GM19043 (cell line): ENCODE measurements around the gene ASTN2.
"Not testable (repeated sequence)": the region's sequence is repeated elsewhere in the genome, so short reads cannot be mapped to it uniquely, and the experiment has no call there.

ENCODE experiments used
- ATAC-seq: cut with Tn5 transposase; IDR thresholded peaks from one replicate; pipeline ENCODE4 v1.9.1; 2021; ENCODE audit warnings: low read depth; ENCODE audit not compliant: unreplicated experiment

Gene ASTN2

GRCh38 chr9:116940614-116941215, 474.1 kb downstream of the ASTN2 start:
- no peak for ATAC-seq

DNA sequence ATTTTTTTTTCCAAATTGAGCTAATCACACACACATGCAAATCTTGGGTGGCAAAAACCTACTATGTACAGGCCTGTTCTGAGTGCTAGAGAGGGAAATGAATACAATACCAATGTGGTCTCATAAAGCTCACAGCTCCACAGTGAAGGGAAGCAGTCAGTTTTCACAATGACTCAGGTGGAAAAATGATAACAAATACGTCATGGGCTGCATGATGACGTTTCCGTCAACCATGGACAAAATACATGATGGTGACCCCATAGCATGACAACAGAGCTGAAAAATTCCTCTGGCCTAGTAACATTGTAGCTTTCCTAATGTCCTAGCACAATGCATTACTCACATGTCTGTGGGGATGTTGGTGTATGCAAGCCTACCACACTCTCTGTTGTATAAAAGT, 475.2 kb downstream of the ASTN2 start:
- ATAC-seq = no peak

DNA sequence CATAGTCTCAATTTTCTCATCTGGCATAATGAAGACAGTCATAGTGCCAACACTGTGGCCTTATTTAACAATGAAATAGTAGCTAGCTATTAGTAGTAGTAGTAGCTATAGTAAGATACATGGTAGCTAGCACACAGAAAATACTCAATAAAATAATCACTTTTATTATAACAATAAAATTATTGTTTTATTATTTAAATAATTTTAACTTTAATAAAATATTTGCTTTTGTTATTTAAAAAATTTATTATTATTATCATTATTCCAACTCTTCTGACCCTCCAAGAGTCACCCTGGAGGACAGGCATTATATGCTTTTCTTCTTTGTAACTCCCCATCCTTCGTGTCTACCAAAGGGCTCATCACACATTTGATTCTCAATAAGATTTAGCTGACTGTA, 475.7 kb downstream of the ASTN2 start:
- ATAC-seq = no peak

- ATAC-seq = no peak
Observed at GRCh38 chr9:116937361-116937760, 477.5 kb downstream of the ASTN2 start.

DNA sequence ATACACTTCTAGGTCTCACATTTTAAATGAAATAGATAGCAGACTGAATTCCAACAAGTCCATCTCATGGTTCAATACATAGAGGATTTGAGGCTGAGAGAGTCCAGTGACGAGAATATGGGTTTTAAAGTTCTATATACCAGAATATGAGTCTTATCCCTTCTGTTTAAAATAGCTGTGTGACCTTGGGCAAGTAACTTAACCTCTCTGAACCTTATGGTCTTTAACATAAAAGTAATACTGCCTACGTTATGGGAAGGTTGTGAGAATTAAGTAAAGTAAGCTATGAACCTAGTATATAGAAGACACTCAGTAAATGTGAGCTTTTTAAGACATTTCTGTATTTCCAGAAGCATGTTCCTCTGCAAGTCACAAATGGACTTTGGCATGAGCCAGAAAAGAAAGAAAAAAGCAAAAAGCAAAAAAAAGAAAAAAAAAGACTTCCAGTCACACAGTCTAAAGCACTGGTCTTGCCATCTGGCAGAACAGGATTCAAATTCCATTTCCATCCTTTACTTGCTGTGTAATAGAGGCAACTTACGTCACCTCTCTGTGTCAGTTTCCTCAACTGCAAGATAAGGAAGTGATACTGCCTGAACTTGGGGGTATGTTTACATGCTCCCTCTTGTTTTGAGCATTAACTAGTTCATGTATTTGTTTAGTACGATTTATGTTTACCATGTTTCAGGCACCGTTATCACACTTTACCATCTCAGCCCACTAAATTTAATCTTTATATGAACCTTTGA, 479.5 kb downstream of the ASTN2 start:
- ATAC-seq = no peak

- ATAC-seq = no peak
Observed at GRCh38 chr9:116934131-116934530, 480.7 kb downstream of the ASTN2 start.

GRCh38 chr9:116933251-116933650, 481.6 kb downstream of the ASTN2 start:
- no peak for ATAC-seq

- no peak for ATAC-seq
Observed at GRCh38 chr9:116929621-116930020, 485.2 kb downstream of the ASTN2 start.

DNA sequence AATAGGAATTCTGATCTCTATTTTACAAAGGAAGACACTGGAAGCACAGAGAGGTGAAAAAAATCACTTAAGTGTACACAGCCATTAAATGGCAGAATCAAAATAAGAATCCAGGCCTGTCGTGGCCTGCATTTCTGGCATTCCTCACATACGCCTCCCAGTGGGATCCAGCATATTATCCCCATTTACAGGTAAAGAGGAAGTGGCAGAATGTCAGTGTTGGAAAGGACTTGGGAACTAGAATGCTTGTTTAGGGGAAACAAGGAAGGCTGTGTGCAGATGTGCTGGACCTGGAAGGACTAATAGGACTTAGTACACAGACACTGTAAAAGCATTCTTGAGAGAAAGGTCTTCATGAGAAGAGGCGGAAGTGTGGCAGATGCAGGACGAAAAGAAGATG, 486.0 kb downstream of the ASTN2 start:
- no peak for ATAC-seq

- no peak for ATAC-seq
Observed at GRCh38 chr9:116928289-116928688, 486.6 kb downstream of the ASTN2 start.

DNA sequence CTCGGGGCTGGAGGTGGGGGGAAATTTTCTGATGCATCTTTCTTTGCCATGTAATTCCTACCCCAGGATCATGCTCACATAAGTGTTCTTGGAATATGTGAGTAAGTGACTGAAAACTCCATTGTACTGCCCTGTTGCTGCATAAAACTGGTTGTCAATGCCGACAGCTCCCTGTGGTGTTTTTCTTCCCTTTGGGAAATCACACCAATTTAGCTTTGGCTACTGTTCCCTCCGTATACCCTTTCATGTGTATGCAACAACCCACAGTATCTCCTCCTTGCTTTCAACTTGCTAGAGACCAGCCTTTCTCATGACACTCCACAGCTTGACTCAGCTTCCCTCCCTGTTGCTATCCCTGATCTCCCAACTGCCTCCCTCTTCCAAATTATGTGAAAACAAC, 487.1 kb downstream of the ASTN2 start:
- no peak for ATAC-seq

DNA sequence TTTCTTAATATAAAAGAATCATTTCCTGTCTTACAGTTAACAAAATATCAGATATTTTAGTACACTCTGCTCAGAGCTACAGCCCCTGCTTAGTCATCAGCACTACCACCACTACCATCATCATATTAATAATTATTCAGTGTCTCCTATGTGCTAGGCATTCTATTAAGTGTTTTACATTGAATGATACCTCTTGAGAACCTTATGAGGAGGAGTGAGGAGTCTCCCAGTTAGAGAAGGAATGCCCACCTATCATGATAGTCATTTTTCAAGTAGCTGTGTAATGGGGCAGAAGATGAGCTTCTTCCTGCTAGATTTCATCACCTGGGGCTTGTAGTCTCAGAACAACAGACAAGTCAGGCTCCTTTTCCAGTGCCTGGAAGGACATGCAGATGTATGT, 489.7 kb downstream of the ASTN2 start:
- no peak for ATAC-seq

DNA sequence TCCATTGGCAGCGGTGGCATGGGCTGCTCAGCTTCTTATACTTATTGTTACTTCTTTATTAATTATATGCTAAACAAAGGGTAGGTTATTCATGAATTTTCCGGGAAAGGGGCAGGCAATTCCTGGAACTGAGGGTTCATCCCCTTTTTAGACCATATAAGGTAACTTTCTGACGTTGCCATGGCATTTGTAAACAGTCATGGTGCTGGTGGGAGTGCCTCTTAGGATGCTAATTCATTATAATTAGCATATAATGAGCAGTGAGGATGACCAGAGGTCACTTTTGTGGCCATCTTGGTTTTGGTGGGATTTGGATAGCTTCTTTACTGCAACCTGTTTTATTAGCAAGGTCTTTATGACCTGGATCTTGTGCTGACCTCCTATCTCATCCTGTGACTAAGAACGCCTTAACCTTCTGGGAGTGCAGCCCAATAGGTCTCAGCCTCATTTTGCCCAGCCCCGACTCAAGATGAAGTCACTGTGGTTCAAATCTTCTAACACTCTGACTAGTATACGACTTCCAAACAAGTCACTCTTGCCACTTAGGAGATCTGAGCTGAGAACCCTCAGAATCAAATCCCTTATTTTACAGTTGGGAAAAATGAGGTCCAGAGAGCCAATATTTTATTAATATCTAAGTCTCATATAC, 490.3 kb downstream of the ASTN2 start:
- ATAC-seq = no peak

GRCh38 chr9:116917895-116918508, 496.9 kb downstream of the ASTN2 start:
- ATAC-seq = not testable (repeated sequence)

DNA sequence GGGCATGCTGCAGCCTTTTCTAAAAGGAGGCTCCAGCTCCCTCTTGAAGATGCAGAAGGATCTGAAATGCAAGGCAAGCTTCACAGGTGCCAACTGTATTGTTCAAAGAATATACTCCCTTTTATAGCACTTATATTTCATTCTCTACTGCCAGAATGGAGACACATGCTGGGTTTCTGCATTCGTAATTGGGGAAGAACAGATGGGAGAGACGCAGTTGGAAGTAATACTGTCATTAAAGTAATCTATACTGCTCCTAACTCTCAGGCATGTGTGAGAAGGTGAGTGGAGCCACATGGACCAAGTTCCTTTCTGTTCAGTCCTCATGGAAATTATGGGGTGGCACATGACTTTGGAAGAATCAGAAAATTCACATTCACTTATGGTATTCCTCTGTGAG, 501.3 kb downstream of the ASTN2 start:
- no peak for ATAC-seq

GRCh38 chr9:116910201-116910600, 504.7 kb downstream of the ASTN2 start:
- ATAC-seq = no peak

- no peak for ATAC-seq
Observed at GRCh38 chr9:116907989-116908388, 506.9 kb downstream of the ASTN2 start.

- no peak for ATAC-seq
Observed at GRCh38 chr9:116905171-116905588, 509.7 kb downstream of the ASTN2 start.

GRCh38 chr9:116904165-116904564, 510.7 kb downstream of the ASTN2 start:
- no peak for ATAC-seq

- no peak for ATAC-seq
Observed at GRCh38 chr9:116901260-116901659, 513.6 kb downstream of the ASTN2 start.

DNA sequence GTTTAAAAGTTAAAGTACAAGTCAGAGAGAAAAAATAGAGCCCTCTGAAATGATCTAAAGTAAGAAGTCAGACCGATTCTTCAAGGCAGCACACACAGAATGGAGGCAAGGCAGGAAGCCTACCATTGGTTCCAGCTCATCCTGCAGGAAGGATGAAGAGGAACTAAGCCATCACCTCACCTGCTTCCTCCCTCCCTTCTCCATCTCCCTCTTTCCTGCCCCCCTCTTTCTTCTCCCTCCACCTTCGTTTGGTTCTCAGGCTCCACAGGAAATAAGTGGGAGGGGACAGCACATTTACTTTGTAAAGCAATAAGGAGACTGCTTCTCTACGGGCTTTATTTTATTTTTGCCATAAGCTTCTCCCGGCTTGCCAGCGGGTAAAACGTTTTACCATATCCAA, 514.3 kb downstream of the ASTN2 start:
- no peak for ATAC-seq

- no peak for ATAC-seq
Observed at GRCh38 chr9:116900007-116900367, 514.9 kb downstream of the ASTN2 start.
